ENCODE measurements around the gene PRIMA1. TPM values are rescaled to one million over a fixed set of nuclear protein-coding genes. Genes with fewer than 3 reads are reported as not detected.

PRIMA1 gene
- total RNA-seq, 1 experiment from 2014 or later: 4.9 TPM

GRCh38 chr14:93691042-93691780 lies 97.1 kb downstream of the PRIMA1 start:
- POLR2A ChIA-PET: no interaction called here

GRCh38 chr14:93690146-93690545 lies 98.1 kb downstream of the PRIMA1 start:
- ATAC-seq (no peak), DNase-seq (ENCODE audit: low spot score) (no peak)
- peak overlapping the region; percentile 3; the same call in 1 of the 2 replicates for H3K27ac Mint-ChIP-seq
- H3K4me1 Mint-ChIP-seq: peaks cover 86% of the 10 kb centered on the region
- no peaks in the 10 kb centered on the region for H3K36me3 Mint-ChIP-seq
- CTCF ChIA-PET: interaction anchor here (0.8 to 4.5 kb wide), 5 partner anchors 17 to 250 kb away, joined by 3 to 52 read pairs (median 3); no protein-coding TSS in a partner anchor
- TF ChIP-seq SOX15 (CRISPR knock-in tag; IDR thresholded peaks at IDR 0.05) (no peak), CREB1 (CRISPR knock-in tag; IDR thresholded peaks at IDR 0.05) (no peak), NFYB (CRISPR knock-in tag; conservative IDR thresholded peaks at IDR 0.05; ENCODE audit: low read depth) (no peak), ZNF423 (CRISPR knock-in tag; IDR thresholded peaks at IDR 0.05) (no peak), PRDM15 (CRISPR knock-in tag; IDR thresholded peaks at IDR 0.05) (no peak), ATF2 (CRISPR knock-in tag; IDR thresholded peaks at IDR 0.05; ENCODE audit: borderline replicate concordance, low read depth) (no peak), ZMAT4 (CRISPR knock-in tag; IDR thresholded peaks at IDR 0.05) (no peak), EMX1 (CRISPR knock-in tag; IDR thresholded peaks at IDR 0.05) (no peak), SP1 (CRISPR knock-in tag; conservative IDR thresholded peaks at IDR 0.05) (no peak), MXD4 (CRISPR knock-in tag; IDR thresholded peaks at IDR 0.05; ENCODE audit: borderline replicate concordance) (no peak), MLX (CRISPR knock-in tag; IDR thresholded peaks at IDR 0.05) (no peak), E2F4 (CRISPR knock-in tag; IDR thresholded peaks at IDR 0.05; ENCODE audit: borderline replicate concordance, low read depth) (no peak), MYBL2 (CRISPR knock-in tag; IDR thresholded peaks at IDR 0.05) (no peak), SMAD4 (CRISPR knock-in tag; IDR thresholded peaks at IDR 0.05) (no peak), ZNF263 (CRISPR knock-in tag; IDR thresholded peaks at IDR 0.05; ENCODE audit: low read depth) (no peak), ATF6 (CRISPR knock-in tag; IDR thresholded peaks at IDR 0.05) (no peak)
- no peaks in the 10 kb centered on the region for H3K9me3 Mint-ChIP-seq
- POLR2A ChIA-PET: no interaction called here
- H3K27me3 Mint-ChIP-seq (ENCODE audit: low read depth): 0 out of 2 replicates have a peak, but pooled peaks cover 2% of the 10 kb centered on the region
- no peak overlapping the region for H3K4me3 Mint-ChIP-seq

More at GRCh38 chr14:93691042-93691780, 97.1 kb downstream of the PRIMA1 start:
- H3K9me3 Mint-ChIP-seq: no peaks in the 10 kb centered on the region
- DNase-seq (ENCODE audit: low spot score) (no peak), ATAC-seq (no peak)
- H3K4me3 Mint-ChIP-seq: no peak overlapping the region
- H3K27me3 Mint-ChIP-seq (ENCODE audit: low read depth): 0 out of 2 replicates have a peak, but pooled peaks cover 2% of the 10 kb centered on the region
- CTCF ChIA-PET: interaction anchor here (0.8 to 1.5 kb wide), 2 partner anchors 36 to 158 kb away, joined by 3 to 9 read pairs; no protein-coding TSS in a partner anchor
- peaks cover 4% of the 10 kb centered on the region; the same call in 1 of the 2 replicates for H3K36me3 Mint-ChIP-seq
- no peak for TF ChIP-seq ESRRA (CRISPR knock-in tag; IDR thresholded peaks at IDR 0.05; ENCODE audit: borderline replicate concordance)
- TF ChIP-seq FOXJ3 (CRISPR knock-in tag; IDR thresholded peaks at IDR 0.05; ENCODE audit: borderline replicate concordance): no peak
- no peak for TF ChIP-seq PREB (CRISPR knock-in tag; IDR thresholded peaks at IDR 0.05; ENCODE audit: borderline replicate concordance)
- TF ChIP-seq E2F4 (CRISPR knock-in tag; IDR thresholded peaks at IDR 0.05; ENCODE audit: borderline replicate concordance, low read depth): no peak
- TF ChIP-seq IRF2 (CRISPR knock-in tag; IDR thresholded peaks at IDR 0.05; ENCODE audit: borderline replicate concordance, low read depth): no peak
- TF ChIP-seq ZNF121 (CRISPR knock-in tag; IDR thresholded peaks at IDR 0.05): no peak
- TF ChIP-seq RELA (CRISPR knock-in tag; IDR thresholded peaks at IDR 0.05; ENCODE audit: borderline replicate concordance): no peak
- peaks cover 76% of the 10 kb centered on the region for H3K4me1 Mint-ChIP-seq
- no peak overlapping the region for H3K27ac Mint-ChIP-seq
